C4-2B (cell line): ENCODE data around the gene SMAD4.

Source experiments
- CTCF ChIP-seq: fragments of 450-650 bp; conservative IDR thresholded peaks from 2 replicates; pipeline ENCODE4 v1.5.1; 2017; ENCODE audit warnings: mild to moderate bottlenecking
- ZFX ChIP-seq: fragments of 450-650 bp; IDR thresholded peaks from 2 replicates; pipeline ENCODE4 v1.6.1; 2017

- TF ChIP-seq ZFX (no peak), CTCF (no peak)
Observed at GRCh38 chr18:50982086-50982801, 47.8 kb upstream of the SMAD4 start.
